HEK293 (cell line): Measurements from ENCODE around the gene PLCH2.
A peak's percentile ranks its signal among the peaks of the same experiment; 100 is the strongest.

ENCODE experiments used
- GFI1B ChIP-seq: fragments of 450-650 bp; formaldehyde crosslinking; IDR thresholded peaks from 2 replicates; pipeline ENCODE4 v1.5.1; 2016; ENCODE audit warnings: missing biosample characterization, missing genetic modification characterization
- SALL2 ChIP-seq: fragments of 450-650 bp; formaldehyde crosslinking; IDR thresholded peaks from 2 replicates; pipeline ENCODE4 v1.5.0; 2017; ENCODE audit warnings: missing biosample characterization, mild to moderate bottlenecking, missing genetic modification characterization, borderline replicate concordance
- SCRT2 ChIP-seq: fragments of 450-650 bp; formaldehyde crosslinking; IDR thresholded peaks from 2 replicates; pipeline ENCODE4 v1.5.1; 2016; ENCODE audit warnings: missing biosample characterization, missing genetic modification characterization
- YY1 ChIP-seq: fragments of 450-650 bp; formaldehyde crosslinking; IDR thresholded peaks from 2 replicates; pipeline ENCODE4 v1.5.1; 2018; ENCODE audit warnings: missing biosample characterization, missing genetic modification characterization
- ZFP41 ChIP-seq: fragments of 450-650 bp; formaldehyde crosslinking; IDR thresholded peaks from 2 replicates; pipeline ENCODE4 v1.5.1; 2016; ENCODE audit warnings: missing biosample characterization, missing genetic modification characterization, borderline replicate concordance
- ZNF184 ChIP-seq: fragments of 450-650 bp; IDR thresholded peaks from 2 replicates; pipeline ENCODE4 v1.5.1; 2018; ENCODE audit warnings: missing biosample characterization, mild to moderate bottlenecking, missing genetic modification characterization
- ZNF202 ChIP-seq: fragments of 450-650 bp; formaldehyde crosslinking; IDR thresholded peaks from 2 replicates; pipeline ENCODE4 v1.5.1; 2016; ENCODE audit warnings: missing biosample characterization, missing genetic modification characterization, borderline replicate concordance
- ZNF324 ChIP-seq: fragments of 450-650 bp; formaldehyde crosslinking; IDR thresholded peaks from 2 replicates; pipeline ENCODE4 v1.5.1; 2016; ENCODE audit warnings: missing biosample characterization, missing genetic modification characterization
- ZNF423 ChIP-seq: fragments of 450-650 bp; formaldehyde crosslinking; IDR thresholded peaks from 2 replicates; pipeline ENCODE4 v1.5.1; 2016; ENCODE audit warnings: missing biosample characterization, missing genetic modification characterization
- ZNF529 ChIP-seq: fragments of 450-650 bp; formaldehyde crosslinking; IDR thresholded peaks from 2 replicates; pipeline ENCODE4 v1.5.1; 2017; ENCODE audit warnings: missing genetic modification characterization, missing biosample characterization; ENCODE audit not compliant: insufficient replicate concordance
- ZNF548 ChIP-seq: fragments of 450-650 bp; formaldehyde crosslinking; IDR thresholded peaks from 2 replicates; pipeline ENCODE4 v1.5.1; 2016; ENCODE audit warnings: missing biosample characterization, missing genetic modification characterization
- ZNF549 ChIP-seq: fragments of 450-650 bp; IDR thresholded peaks from 2 replicates; pipeline ENCODE4 v1.5.1; 2018; ENCODE audit warnings: missing biosample characterization, missing genetic modification characterization, mild to moderate bottlenecking, inconsistent platforms, moderate library complexity
- ZNF561 ChIP-seq: fragments of 450-650 bp; IDR thresholded peaks from 2 replicates; pipeline ENCODE4 v1.5.1; 2018; ENCODE audit warnings: missing biosample characterization, missing genetic modification characterization, borderline replicate concordance
- ZNF660 ChIP-seq: fragments of 450-650 bp; IDR thresholded peaks from 2 replicates; pipeline ENCODE4 v1.5.1; 2018; ENCODE audit warnings: missing biosample characterization, mild to moderate bottlenecking, missing genetic modification characterization
- ZNF677 ChIP-seq: fragments of 450-650 bp; IDR thresholded peaks from 2 replicates; pipeline ENCODE4 v1.5.0; 2018; ENCODE audit warnings: missing biosample characterization, mild to moderate bottlenecking, missing genetic modification characterization, moderate library complexity
- ZNF707 ChIP-seq: fragments of 450-650 bp; formaldehyde crosslinking; IDR thresholded peaks from 2 replicates; pipeline ENCODE4 v1.5.1; 2016; ENCODE audit warnings: missing biosample characterization, missing genetic modification characterization
- ZNF776 ChIP-seq: fragments of 450-650 bp; formaldehyde crosslinking; IDR thresholded peaks from 2 replicates; pipeline ENCODE4 v1.5.0; 2017; ENCODE audit warnings: missing biosample characterization, missing genetic modification characterization, borderline replicate concordance
- ZNF777 ChIP-seq: fragments of 450-650 bp; formaldehyde crosslinking; IDR thresholded peaks from 2 replicates; pipeline ENCODE4 v1.5.1; 2017; ENCODE audit warnings: missing biosample characterization, missing genetic modification characterization, borderline replicate concordance
- ZSCAN16 ChIP-seq: fragments of 450-650 bp; formaldehyde crosslinking; IDR thresholded peaks from 2 replicates; pipeline ENCODE4 v1.5.1; 2016; ENCODE audit warnings: missing biosample characterization, missing genetic modification characterization
- TF ChIP-seq, protein P1 (sequence below): fragments of 450-650 bp; formaldehyde crosslinking; optimal IDR thresholded peaks from 2 replicates; pipeline ENCODE3; 2016; ENCODE audit warnings: missing biosample characterization, mild to moderate bottlenecking, missing genetic modification characterization
- TF ChIP-seq, protein P2 (sequence below): fragments of 450-650 bp; formaldehyde crosslinking; IDR thresholded peaks from 2 replicates; pipeline ENCODE4 v1.5.1; 2016; ENCODE audit warnings: missing biosample characterization, missing genetic modification characterization
- TF ChIP-seq, protein P3 (sequence below): fragments of 450-650 bp; formaldehyde crosslinking; IDR thresholded peaks from 2 replicates; pipeline ENCODE4 v1.5.1; 2017; ENCODE audit warnings: missing biosample characterization, missing genetic modification characterization
- TF ChIP-seq, protein P4 (sequence below): fragments of 450-650 bp; formaldehyde crosslinking; IDR thresholded peaks from 2 replicates; pipeline ENCODE4 v1.5.1; 2016; ENCODE audit warnings: missing biosample characterization, missing genetic modification characterization
- TF ChIP-seq, protein P5 (sequence below): fragments of 450-650 bp; formaldehyde crosslinking; IDR thresholded peaks from 2 replicates; pipeline ENCODE4 v1.5.1; 2017; ENCODE audit warnings: missing biosample characterization, missing genetic modification characterization
- TF ChIP-seq, protein P6 (sequence below): fragments of 450-650 bp; formaldehyde crosslinking; IDR thresholded peaks from 2 replicates; pipeline ENCODE4 v1.5.1; 2016; ENCODE audit warnings: missing biosample characterization, missing genetic modification characterization, borderline replicate concordance

PLCH2 gene

DNA sequence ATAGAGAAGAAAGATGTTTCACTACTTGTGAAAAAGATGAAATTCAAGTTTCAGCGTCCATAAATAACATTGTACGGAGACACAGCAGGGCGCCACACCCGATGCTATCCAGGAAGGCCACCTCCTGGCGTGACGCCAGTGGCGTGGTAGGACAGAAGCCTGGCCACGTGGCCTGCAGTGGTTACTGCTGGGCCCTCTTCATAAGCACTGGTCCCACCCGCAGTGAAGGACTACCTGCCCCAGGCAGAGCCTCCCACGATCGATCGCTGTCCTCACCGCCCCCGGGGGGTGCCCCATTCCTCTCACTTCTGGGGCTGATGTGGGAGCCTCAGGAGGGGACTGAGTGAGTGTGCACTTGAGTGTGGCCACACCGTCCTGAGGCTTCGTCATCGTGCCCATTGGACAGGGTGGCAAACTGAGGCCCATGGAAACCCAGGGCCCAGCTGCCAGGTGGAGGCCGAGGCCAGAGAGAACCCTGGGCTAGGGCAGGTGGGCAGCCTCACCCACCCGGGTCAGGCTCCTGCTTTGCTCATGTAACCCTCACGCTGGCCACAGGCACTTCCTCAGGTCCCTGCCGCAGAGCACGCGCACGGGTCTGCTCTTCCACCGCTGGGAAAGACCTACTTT is 65.6 kb downstream of the PLCH2 start (continued):
- TF ChIP-seq ZNF548 (no peak), ZFP41 (no peak), ZNF324 (tag by site-specific recombination) (no peak), YY1 (tag by site-specific recombination) (0 out of 2 replicates have a peak, but pooled peaks have one; percentile 34), ZNF423 (peak; percentile 50), ZNF202 (tag by site-specific recombination) (no peak), ZNF529 (no peak), ZNF549 (tag by site-specific recombination) (no peak), ZNF776 (tag by site-specific recombination) (no peak), ZNF707 (tag by site-specific recombination) (no peak), ZSCAN16 (tag by site-specific recombination) (no peak), GFI1B (tag by site-specific recombination) (no peak), ZNF777 (no peak), SCRT2 (tag by site-specific recombination) (no peak), SALL2 (tag by site-specific recombination) (no peak), ZNF660 (no peak), ZNF184 (tag by site-specific recombination) (no peak), ZNF677 (tag by site-specific recombination) (no peak), ZNF561 (no peak)
- TF ChIP-seq, protein P1, sequence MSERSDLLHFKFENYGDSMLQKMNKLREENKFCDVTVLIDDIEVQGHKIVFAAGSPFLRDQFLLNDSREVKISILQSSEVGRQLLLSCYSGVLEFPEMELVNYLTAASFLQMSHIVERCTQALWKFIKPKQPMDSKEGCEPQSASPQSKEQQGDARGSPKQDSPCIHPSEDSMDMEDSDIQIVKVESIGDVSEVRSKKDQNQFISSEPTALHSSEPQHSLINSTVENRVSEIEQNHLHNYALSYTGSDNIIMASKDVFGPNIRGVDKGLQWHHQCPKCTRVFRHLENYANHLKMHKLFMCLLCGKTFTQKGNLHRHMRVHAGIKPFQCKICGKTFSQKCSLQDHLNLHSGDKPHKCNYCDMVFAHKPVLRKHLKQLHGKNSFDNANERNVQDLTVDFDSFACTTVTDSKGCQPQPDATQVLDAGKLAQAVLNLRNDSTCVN (tag by site-specific recombination) = no peak
- TF ChIP-seq, protein P2, sequence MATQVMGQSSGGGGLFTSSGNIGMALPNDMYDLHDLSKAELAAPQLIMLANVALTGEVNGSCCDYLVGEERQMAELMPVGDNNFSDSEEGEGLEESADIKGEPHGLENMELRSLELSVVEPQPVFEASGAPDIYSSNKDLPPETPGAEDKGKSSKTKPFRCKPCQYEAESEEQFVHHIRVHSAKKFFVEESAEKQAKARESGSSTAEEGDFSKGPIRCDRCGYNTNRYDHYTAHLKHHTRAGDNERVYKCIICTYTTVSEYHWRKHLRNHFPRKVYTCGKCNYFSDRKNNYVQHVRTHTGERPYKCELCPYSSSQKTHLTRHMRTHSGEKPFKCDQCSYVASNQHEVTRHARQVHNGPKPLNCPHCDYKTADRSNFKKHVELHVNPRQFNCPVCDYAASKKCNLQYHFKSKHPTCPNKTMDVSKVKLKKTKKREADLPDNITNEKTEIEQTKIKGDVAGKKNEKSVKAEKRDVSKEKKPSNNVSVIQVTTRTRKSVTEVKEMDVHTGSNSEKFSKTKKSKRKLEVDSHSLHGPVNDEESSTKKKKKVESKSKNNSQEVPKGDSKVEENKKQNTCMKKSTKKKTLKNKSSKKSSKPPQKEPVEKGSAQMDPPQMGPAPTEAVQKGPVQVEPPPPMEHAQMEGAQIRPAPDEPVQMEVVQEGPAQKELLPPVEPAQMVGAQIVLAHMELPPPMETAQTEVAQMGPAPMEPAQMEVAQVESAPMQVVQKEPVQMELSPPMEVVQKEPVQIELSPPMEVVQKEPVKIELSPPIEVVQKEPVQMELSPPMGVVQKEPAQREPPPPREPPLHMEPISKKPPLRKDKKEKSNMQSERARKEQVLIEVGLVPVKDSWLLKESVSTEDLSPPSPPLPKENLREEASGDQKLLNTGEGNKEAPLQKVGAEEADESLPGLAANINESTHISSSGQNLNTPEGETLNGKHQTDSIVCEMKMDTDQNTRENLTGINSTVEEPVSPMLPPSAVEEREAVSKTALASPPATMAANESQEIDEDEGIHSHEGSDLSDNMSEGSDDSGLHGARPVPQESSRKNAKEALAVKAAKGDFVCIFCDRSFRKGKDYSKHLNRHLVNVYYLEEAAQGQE (tag by site-specific recombination) = no peak
- TF ChIP-seq, protein P3, sequence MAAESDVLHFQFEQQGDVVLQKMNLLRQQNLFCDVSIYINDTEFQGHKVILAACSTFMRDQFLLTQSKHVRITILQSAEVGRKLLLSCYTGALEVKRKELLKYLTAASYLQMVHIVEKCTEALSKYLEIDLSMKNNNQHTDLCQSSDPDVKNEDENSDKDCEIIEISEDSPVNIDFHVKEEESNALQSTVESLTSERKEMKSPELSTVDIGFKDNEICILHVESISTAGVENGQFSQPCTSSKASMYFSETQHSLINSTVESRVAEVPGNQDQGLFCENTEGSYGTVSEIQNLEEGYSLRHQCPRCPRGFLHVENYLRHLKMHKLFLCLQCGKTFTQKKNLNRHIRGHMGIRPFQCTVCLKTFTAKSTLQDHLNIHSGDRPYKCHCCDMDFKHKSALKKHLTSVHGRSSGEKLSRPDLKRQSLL = no peak
- TF ChIP-seq, protein P4, sequence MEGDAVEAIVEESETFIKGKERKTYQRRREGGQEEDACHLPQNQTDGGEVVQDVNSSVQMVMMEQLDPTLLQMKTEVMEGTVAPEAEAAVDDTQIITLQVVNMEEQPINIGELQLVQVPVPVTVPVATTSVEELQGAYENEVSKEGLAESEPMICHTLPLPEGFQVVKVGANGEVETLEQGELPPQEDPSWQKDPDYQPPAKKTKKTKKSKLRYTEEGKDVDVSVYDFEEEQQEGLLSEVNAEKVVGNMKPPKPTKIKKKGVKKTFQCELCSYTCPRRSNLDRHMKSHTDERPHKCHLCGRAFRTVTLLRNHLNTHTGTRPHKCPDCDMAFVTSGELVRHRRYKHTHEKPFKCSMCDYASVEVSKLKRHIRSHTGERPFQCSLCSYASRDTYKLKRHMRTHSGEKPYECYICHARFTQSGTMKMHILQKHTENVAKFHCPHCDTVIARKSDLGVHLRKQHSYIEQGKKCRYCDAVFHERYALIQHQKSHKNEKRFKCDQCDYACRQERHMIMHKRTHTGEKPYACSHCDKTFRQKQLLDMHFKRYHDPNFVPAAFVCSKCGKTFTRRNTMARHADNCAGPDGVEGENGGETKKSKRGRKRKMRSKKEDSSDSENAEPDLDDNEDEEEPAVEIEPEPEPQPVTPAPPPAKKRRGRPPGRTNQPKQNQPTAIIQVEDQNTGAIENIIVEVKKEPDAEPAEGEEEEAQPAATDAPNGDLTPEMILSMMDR (tag by site-specific recombination) = no peak
- TF ChIP-seq, protein P5, sequence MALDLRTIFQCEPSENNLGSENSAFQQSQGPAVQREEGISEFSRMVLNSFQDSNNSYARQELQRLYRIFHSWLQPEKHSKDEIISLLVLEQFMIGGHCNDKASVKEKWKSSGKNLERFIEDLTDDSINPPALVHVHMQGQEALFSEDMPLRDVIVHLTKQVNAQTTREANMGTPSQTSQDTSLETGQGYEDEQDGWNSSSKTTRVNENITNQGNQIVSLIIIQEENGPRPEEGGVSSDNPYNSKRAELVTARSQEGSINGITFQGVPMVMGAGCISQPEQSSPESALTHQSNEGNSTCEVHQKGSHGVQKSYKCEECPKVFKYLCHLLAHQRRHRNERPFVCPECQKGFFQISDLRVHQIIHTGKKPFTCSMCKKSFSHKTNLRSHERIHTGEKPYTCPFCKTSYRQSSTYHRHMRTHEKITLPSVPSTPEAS (tag by site-specific recombination) = no peak
- TF ChIP-seq, protein P6, sequence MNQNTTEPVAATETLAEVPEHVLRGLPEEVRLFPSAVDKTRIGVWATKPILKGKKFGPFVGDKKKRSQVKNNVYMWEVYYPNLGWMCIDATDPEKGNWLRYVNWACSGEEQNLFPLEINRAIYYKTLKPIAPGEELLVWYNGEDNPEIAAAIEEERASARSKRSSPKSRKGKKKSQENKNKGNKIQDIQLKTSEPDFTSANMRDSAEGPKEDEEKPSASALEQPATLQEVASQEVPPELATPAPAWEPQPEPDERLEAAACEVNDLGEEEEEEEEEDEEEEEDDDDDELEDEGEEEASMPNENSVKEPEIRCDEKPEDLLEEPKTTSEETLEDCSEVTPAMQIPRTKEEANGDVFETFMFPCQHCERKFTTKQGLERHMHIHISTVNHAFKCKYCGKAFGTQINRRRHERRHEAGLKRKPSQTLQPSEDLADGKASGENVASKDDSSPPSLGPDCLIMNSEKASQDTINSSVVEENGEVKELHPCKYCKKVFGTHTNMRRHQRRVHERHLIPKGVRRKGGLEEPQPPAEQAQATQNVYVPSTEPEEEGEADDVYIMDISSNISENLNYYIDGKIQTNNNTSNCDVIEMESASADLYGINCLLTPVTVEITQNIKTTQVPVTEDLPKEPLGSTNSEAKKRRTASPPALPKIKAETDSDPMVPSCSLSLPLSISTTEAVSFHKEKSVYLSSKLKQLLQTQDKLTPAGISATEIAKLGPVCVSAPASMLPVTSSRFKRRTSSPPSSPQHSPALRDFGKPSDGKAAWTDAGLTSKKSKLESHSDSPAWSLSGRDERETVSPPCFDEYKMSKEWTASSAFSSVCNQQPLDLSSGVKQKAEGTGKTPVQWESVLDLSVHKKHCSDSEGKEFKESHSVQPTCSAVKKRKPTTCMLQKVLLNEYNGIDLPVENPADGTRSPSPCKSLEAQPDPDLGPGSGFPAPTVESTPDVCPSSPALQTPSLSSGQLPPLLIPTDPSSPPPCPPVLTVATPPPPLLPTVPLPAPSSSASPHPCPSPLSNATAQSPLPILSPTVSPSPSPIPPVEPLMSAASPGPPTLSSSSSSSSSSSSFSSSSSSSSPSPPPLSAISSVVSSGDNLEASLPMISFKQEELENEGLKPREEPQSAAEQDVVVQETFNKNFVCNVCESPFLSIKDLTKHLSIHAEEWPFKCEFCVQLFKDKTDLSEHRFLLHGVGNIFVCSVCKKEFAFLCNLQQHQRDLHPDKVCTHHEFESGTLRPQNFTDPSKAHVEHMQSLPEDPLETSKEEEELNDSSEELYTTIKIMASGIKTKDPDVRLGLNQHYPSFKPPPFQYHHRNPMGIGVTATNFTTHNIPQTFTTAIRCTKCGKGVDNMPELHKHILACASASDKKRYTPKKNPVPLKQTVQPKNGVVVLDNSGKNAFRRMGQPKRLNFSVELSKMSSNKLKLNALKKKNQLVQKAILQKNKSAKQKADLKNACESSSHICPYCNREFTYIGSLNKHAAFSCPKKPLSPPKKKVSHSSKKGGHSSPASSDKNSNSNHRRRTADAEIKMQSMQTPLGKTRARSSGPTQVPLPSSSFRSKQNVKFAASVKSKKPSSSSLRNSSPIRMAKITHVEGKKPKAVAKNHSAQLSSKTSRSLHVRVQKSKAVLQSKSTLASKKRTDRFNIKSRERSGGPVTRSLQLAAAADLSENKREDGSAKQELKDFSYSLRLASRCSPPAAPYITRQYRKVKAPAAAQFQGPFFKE (tag by site-specific recombination) = no peak
